Stimulated activated CD4-positive, alpha-beta T cell treated with anti-CD3 and anti-CD28 coated beads, Interleukin-12 subunit alpha, Interleukin-12 subunit beta, amount 100 ng/mL, for 48 hours (primary cell): Measurements from ENCODE around the gene AFF2.

Experiments
- DNase-seq, 3 donors: peaks; one replicate each; pipeline ENCODE4 v3.0.0-alpha.2; 2020; ENCODE audit warnings: low read depth in 2 of 3, low spot score in 1 of 3

Gene AFF2

DNA sequence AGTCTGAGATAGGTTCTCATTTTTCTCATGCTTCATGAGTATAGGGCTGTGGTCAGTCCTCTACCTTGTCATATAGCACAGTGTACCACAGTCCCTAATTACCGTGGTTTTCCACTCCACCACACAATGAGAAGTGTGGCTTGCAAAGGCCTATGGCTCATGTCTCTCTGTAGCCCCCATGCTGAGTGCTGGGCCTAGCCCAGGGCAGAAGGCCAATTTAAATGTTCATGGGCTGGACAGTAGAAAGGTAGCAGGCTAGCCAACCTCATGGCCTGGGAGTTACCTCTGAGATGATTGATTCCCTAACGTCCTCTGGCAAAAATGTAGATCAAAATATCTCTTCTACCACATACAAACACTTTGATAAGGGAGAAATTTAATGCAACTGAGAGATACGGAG, 222.5 kb downstream of the AFF2 start:
- DNase-seq = no peak

DNA sequence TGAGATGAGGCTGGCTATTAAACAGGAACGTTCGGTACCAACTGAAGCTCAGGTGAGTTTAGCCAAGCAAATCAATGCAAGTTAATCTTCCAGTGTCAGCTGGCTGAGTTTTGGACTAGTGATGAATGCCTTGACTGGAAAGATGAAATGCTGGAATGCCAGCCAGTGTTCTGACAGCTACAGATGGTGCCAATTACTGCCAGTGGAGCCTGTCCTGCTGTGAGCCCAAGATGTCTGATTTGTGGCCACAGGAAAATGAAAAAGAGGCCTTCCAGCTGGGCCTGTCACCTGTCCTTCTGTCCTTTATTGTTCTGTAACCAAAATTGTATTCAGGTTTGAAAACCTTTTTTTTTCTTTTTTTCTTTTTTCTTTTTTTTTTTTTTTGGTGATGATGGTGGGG, 223.1 kb downstream of the AFF2 start:
- no peak for DNase-seq

DNA sequence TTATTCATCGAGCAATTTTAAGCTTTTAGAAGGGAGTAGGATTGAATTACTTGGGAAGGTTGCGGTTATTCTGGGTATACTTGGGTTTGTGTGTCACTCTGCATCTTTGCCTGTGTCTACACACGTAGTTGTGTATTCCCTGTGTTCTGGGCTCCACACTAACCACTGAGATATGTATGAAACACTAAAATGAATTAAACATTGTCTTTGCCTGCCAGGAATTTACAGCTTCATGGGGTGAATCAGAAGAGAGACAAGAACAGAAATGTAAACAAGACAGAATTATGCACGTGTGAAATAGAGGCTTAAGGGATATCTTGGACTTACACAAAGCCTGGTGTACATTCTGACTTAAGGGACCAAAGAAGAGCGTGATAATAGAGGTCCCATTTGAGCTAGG, 228.5 kb downstream of the AFF2 start:
- DNase-seq = no peak

DNA sequence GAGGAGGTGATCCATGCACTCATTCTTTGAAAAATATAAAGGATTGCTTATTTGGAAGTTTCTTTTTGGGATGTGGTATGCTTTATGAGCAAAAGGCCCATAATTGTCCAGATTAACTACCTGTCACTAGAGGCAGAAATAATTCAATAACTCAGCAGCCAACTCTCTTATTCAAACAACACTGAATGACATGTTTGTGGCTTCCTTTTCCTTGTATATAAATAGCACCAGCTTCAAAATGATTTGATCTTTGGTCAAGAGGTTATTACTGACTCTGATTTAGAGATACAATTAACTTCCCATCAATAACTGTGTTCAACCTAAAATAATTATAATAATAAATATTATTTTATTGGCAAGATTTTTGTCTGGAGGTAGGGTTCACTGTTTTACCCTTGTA, 232.3 kb downstream of the AFF2 start:
- DNase-seq = no peak

DNA sequence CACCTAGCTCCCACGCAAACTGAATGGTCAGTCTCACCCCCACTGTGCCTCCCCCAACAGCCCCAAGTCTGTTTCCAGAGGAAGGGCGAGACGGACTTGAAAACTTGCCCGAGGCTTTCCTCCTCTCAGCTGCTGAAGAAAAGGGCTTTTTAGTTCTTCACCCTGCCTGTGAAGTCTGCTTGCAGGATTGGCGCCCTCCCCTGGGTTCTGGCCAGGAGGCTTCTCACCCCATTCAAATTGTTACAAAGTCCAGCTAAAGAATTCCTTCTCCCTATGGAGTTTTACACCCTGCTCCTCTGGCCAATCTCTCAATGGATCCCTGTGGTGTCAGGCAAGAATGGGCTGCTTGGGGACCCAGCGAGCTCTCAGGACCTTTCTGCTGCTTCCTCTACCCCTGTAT, 241.0 kb downstream of the AFF2 start:
- no peak for DNase-seq

DNA sequence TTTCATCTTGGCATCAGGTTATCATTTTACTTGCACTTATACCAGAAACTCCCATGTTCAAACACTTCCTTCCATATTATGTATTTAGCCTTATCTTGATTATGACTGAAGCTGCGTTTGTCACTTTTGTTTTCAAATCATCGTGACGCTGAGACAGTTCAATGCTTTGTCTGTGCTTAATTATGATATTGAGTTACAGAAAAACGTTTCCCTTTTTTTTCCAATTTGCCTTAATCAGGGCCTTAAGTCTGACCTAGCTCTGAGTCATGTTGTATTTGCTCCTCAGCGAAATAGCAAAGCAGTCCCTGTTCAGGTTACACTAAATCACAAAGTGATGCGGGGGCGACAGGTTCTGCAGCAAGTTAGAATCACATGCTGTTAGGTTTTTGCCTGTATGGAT, 254.7 kb downstream of the AFF2 start:
- no peak for DNase-seq

DNA sequence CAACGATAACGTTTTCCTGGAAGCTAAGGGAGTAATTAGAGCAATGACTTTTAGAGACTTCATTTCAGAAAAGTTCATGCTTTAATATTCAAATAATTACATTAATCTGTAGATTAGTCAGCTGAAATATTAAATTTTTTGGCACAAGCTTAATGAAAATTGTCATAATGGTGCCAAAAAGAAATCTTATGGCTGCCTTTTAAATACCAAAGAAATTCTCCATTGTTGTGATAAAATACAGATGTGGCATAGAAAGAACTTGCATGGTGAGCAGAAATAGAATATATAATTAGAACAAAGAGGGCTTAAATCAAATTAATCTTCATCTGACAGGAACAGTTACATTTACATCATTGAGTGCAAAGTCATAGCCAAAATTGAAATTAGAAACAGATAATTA, 263.5 kb downstream of the AFF2 start:
- no peak for DNase-seq

DNA sequence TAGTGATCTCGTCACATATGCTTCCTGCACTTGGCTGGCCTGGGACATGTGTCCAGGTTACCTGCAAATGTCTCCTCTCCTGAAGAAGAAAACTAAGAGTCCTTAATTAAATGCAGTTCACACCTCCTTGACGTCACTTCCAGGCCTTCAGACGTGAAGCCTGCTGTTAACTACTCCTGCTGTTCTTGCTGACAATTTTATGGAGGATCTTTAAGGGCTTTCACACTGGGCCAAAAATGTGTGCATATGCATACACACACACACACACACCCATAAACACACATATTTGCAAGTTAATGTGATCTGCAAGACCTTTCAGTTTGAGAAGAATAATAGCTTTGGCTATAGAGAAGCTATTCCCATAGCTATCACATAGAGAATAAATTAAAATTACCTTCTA, 267.9 kb downstream of the AFF2 start:
- DNase-seq = no peak

DNA sequence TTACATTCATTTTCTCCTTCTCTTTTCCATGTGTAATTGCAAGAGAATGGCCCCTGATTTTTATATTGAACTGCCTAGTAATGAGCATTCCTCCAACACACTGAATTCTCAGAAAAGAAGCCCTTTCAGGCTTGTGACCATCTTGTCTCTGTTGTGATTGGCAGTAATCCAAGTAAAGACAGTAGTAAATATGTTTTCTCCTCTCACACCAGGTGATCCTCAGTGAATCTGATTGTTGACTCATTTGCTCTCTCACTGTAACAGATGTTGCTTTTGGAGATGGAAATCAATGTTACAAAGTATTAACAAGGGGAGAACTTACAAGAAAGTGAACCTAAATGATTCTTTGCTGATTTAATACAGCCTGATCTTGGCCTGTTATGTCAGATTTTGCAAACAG, 271.0 kb downstream of the AFF2 start:
- no peak for DNase-seq

DNA sequence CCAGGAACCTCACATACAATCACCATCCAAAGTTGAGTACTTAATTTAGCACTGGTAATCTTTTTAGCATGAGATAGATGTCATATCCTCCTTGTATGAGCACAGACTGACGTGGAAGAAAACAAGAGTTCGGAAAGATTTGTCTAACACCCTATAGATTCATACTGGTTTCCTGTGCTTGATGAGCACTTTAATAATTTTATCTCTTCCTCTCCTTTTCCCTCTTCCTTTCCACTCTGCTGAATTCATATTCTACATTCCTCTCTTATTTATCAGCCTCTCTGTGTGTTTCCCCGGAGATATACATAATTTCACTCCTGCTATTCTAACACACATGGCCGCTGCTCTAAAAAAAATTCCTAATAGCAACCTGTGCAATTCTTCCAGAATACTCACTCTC, 273.9 kb downstream of the AFF2 start:
- DNase-seq = no peak

DNA sequence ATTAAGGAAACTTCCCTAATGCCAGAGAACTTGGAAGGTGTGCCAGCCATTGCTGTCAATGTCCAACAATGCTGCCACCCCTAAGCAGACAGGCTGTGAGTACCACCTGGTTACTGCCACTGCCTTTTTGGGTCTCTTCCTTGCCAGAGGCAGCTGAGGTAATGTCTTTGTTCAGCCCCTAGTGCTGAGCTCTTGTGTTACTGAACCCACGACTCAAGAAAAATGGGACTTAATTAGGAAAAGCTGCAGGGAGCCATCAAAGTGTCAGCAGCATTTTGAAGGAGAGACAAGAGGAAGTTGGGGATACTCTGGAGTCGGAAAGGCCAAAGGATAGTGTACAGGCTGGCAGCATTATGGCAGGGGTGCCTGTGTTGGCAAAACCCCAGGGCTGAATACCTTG, 283.7 kb downstream of the AFF2 start:
- no peak for DNase-seq

DNA sequence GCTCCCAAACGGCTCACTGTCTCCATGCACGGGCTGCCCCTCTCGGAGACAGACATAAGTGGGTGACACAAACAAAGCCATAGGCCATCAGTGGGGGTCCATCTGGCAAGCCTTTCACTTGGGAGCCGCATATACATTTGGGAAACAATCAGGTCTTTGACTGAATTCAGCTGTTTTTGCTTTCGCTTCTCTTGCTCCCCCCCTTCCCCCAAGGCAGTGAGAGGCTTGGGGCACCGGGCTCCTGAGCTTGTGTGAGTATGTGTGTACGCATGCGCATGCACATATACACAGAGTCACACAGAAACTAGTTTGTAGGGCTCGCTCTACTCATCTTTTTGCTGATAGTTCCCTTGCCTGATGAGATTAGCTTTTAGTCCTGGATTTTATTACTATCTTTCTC, 284.4 kb downstream of the AFF2 start:
- no peak for DNase-seq

DNA sequence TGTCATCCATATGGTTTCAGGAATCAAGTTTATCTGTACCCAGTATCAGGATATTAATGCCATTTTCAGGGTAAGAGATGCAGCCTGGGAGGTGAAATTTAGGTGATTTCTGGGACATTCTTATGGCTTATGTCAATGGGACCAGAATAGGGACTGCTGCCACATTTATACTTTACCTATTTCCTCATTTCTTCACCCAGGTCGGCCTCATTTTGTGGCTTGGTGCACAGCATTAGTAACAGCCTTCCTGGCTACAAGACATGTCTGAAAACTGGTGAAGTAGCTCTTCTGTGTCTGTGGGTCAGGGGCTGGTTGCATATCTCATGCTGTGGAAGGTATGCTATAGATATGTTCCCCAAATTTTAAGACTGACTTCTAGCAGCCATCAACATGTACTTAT, 284.8 kb downstream of the AFF2 start:
- no peak for DNase-seq

DNA sequence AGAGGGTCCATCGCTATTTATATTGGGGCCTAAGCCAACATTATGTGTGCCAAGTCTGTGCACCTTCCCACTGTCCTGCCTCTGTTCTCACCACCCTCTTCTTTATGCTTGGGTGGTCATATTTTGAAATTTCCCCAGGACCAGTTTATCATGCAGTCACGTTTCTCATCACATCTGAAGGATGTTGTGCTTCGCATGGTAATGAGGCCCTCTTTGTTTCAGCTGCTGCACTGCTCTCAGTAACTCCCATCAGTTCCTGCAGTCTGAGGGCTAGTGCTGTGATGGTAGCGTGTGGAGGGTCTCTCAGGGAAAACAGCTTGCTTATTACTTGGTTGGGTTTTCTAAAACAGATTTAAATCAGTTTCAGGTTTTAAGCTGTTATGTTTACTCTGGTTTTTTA, 288.0 kb downstream of the AFF2 start:
- no peak for DNase-seq

DNA sequence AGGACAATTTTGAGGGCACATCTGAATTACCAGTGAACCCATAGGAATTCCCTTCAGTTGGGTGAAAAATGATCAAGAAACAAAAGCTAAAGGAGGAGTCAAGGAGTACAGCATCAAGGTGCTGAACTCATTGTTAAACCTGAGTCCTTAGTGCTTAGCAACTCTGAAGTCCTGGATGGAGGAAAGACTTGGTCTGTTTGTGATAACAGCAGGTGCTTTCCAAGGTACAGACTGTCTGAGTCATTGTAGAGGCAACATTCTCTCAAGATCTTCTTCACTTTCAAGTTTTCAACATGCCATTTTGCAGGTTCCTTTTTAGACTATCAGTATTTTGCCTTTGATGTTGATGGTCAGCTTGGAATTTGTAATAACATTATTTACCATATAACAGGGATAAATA, 293.9 kb downstream of the AFF2 start:
- DNase-seq = no peak

DNA sequence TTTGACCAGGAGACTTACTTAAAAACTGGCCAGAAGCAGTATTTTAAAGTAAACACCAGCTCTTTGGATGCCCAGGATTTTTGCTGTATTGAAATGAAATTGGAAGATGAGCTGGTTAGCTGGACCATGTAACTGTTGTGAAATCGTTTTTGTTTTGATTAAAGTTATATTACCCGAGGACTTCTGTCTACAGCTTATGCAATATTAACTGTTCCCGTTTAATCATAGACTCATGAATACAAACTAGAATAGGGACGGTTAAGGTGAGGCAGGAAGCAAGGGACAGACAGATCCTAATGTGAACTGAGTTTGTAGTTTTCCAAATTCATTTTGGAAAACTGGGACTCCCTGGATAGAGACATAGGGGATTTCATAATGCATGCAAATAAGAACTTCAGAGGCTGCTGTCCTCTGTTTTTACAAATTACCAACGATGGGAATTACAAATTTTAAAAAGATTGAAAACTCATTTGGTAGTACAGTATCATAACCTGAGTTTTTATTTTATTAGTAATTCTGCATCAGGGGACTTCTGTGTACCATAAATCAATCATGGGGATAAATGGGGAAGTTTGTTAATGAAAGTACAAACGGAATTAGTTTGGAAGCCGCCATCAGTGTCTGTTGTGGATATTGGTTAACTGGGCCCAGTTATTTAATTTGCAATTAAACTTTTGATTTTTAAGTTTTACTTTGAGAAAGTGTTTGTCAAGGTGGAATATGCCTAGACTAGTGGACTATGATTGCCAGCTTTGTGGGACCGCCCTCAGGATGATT, 304.4 kb downstream of the AFF2 start:
- no peak for DNase-seq

DNA sequence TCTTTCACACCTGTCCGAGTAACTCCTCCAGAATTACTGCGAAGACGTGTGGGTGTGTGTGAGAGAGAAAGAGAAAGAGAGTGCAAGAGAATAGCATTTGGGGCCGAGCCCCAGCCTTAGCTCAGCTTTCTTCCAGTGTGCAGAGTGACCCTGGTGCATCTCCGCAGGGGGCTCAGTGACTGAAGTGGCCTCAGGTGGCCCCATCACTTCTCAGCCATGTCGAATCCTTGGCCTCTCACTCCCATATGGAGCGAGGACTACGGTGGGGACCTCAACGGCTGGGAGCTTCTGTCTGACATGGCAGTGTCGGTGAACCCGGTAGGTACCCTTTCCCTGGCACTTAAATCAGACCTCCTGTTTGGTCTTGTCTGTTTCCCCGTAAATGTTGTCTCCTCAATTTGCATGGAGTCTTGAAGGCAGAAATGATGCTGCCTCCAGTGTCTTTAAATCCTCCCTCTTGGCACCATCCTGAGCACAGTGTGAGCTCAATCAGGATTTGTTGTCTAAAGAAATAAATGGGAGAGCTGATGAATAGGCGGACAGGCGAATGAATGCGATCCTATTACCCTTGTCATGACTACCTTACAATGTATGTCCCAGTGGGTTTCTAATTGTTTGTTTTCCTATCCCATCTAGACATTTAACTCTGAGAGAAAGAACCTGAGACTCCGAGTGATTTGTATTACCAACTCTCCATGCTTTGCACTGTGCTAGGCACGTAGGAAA, 305.9 kb downstream of the AFF2 start:
- DNase-seq = no peak

DNA sequence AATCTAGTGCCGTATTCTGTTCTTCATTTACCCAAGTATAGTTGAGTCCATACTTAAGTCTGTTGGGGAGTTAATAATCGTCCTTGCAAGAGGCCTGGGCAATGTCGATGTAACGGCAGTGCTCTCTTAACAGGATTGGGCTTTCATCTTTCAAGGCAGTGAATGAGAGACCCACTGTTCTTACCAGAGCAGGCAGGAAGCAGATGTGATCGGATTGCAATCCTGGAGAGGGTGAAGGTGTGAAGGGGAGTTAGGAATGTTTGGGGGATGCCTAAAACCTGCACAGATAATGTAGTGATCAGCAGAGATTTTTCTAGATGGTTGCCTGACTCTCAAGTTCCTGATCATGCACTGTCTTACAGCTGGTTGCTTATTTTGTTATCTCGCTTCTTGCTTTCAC, 308.4 kb downstream of the AFF2 start:
- no peak for DNase-seq

DNA sequence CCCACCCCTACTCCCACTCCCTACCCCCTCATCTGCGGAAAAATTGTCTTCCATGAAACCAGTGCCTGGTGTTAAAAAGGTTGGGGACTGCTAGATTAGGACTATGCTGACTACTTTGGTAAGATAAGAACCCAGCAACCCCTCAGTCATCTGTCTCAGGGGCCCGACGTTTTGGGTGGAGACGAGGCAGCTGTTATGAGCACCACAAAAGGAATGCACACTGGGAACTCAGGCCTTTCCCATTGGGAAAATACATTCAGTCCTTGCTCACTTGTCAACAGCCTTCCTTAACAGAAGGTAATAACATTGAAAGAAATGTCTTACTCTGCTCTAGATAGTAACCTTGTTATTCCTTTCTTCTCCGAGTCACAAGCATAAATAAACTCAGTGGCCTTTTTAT, 310.8 kb downstream of the AFF2 start:
- DNase-seq = no peak

DNA sequence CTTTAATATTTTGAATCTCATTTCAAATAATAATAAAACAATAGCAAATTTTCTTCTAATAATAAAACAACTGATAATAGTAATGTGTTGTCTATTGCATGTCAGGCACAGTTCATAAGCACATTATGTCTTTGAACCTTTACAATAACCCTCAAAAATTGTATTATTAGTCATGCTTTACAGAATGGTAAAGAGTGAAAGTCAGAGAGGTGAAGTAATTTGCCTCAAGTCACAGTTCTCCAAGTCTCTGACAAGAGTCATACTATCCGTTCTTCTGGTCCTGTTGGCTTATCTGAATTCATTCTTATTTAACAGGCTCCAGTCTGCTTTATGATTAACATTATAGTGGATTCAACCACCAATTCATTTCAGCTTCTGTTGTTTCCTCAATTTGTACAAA, 313.0 kb downstream of the AFF2 start:
- no peak for DNase-seq

DNA sequence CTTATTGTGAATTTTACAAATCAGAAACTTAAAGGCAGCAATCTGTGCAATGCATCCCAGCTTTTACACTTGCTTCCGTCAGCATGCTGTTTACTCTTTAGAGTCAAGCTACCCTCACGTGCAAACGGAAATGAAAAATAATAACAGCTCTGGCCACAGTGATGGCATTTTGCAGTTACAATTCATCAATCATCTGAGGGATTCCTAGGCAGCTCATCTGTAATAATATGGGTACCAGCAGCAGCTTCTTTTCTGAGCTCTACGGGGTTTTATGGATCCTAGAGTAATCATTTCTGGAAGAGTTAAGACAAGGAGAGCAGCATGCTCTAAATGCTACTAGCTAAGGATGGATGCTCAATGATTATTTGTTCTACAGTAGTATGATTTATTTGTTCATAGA, 313.6 kb downstream of the AFF2 start:
- DNase-seq = no peak

DNA sequence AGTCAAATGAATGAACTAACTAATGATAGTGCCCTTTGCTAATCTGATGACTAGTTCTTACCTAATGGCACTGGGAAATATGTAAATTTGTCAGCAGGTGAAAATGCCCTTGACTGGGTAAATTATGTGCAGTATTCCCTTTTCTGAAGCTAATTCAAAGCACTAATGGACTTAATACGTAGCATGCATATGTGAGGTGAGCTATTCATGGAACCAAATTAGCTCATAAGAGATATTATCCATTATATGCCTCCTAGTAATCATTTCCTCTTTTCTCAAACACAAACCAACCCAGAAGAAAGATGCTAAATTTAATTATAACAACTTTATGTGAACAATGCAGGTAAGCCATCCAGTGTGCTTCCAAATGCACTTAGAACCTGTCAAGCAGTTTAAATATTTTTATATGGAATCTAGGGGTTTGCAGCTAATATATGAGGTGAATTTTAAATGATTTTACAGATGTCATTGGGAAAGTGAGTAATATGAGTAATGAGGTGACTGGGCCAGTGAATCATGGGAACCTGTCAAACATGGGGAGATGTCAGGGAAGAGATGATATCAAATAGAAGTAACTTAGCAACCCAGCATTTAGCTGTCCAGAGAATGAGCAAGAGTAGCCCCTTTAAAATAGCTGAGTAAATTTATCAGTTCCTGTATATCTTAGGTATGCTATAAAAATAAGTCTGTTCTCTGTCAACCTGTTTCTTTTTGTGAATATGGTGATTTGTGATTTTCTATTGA, 315.0 kb downstream of the AFF2 start:
- DNase-seq = no peak
